ENCODE data around the gene ZNF621. TPM values are rescaled to one million over a fixed set of nuclear protein-coding genes. Genes with fewer than 3 reads are reported as not detected.

ZNF621 gene
- total and polyA plus RNA-seq, 2 of the 8 experiments (the other 6 are each of a cell fraction or from before 2014, with no cell fraction given) = 10.9 to 15.4 TPM

GRCh38 chr3:40586901-40587300, 62.1 kb downstream of the ZNF621 start (continued):
- TF ChIP-seq CHD7 (IDR thresholded peaks at IDR 0.05; ENCODE audit: insufficient replicate concordance, low read length) = no peak
- no peak for TF ChIP-seq CBX8 (IDR thresholded peaks at IDR 0.05; ENCODE audit: borderline replicate concordance, low read depth, low read length)
- TF ChIP-seq RFX5 (IDR thresholded peaks at IDR 0.05; ENCODE audit: borderline replicate concordance, low read depth, low read length) = no peak
- no peak for TF ChIP-seq SIRT6 (IDR thresholded peaks at IDR 0.05; ENCODE audit: low read length)

Measured in H1 (cell line).